COLO668 (cell line): ENCODE data around the gene PPP4R3B.
"Not testable (repeated sequence)": the region's sequence is repeated elsewhere in the genome, so short reads cannot be mapped to it uniquely, and the experiment has no call there.

Source experiments
- DNase-seq: peaks from one replicate; lab custom pipeline; 2025; ENCODE audit not compliant: unreplicated experiment; lab: John Stamatoyannopoulos, UW

Gene PPP4R3B

DNA sequence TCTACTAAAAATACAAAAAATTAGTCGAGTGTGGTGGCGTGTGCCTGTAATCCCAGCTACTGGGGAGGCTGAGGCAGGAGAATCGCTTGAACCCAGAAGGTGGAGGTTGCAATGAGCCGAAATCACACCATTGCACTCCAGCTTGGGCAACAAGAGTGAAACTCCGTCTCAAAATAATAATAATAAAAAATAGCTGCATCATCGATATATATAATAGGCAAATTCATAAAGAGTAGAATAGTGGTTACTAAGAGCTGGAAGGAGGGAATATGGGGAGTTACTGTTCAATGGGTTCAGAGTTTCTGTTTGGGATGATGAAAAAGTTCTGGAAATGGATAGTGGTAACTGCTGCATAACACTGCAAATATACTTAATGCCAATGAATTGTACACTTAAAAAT lies 20.6 kb downstream of the PPP4R3B start:
- not testable (repeated sequence) for DNase-seq

DNA sequence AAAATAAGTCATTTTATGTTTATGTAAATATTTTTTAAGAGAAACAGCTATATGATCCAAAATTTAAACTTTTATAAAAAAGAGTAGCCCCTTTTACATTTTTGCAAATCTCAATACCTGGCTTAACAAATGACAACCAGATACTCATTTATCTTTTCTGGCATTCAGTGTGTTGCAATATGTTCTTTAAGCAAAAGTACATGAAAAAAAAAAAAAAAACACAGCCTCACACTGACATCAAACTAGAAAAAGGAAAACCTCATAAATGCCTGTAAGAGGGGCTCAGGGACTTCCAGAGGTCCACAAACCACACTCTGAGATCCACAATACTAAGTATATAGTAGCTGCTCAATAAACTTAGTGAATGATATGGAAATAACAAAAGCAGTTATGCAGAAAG lies 21.9 kb downstream of the PPP4R3B start:
- no peak for DNase-seq

DNA sequence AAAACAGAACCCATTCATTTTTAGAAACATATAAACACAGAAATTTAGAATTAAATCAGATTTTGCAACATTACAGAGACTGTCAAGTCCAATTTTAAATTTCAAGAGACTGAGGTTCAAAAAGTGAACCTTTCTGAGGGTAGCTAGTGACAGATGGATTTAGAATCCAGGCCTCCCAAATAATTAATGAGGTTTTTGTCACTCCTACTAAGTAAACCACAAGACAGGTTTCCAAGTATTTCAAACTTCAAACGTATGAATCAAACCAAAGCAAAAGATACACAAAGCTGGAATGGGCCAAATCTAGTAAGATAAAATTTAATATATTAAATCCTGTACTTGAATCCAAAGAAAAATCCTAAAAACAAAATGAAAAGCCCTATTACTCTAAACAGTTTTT lies 25.3 kb downstream of the PPP4R3B start:
- DNase-seq = no peak

DNA sequence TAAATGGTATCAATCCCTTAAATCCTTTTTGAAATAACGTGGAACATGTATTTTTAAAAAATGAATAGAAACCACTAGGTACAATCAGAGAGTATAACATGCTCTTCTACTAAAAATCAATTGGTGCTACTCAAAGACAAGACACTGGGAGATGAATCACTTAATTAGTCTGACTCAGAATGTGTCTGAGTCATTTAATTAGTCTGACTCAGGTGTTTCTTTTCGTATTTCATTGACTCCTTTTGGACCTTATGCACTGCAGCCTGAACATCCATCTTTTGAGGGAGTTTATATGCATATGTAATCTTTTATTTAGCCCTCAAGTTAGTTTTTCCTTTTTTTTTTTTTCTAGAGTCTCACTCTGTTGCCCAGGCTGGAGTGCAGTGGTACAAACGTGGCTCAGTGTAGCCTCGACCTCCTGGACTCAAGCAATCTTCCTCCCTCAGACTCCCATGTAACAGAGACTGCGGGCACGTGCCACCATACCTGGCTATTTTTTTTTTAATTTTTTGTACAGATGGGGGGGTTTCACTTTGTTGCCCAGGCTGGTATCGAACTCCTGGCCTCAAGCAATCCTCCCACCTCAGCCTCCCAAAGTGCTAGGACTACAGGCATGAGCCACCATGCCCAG lies 26.5 kb downstream of the PPP4R3B start:
- no peak for DNase-seq

DNA sequence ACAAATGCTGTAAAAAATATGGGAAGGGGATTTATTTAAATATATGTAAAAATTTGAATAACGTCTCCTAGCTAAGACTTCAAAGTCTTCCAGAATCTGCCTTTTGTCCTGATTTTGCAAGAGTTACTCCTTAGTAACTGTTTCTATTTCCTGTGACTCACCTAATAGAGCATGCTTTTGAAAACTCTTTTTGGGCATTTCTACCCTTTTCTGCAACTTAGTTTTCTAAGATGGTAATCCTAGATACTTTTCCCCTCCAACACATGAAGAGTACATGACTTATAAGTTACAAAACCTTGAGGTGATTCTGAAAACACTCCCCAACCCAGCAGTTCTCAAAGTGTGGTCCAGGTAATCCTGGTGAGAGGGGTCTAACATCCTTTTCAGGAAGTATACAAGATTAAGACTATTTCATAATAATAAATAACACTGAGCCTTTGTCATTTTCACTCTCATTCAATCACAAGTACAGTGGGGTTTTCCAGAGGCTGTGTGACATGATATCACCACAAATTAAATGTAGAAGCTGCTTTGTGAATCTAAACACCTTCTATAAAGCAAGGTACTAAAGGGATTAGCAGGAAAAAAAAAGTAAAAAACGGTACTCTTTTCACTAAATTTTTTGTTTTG lies 31.9 kb downstream of the PPP4R3B start:
- DNase-seq = no peak

DNA sequence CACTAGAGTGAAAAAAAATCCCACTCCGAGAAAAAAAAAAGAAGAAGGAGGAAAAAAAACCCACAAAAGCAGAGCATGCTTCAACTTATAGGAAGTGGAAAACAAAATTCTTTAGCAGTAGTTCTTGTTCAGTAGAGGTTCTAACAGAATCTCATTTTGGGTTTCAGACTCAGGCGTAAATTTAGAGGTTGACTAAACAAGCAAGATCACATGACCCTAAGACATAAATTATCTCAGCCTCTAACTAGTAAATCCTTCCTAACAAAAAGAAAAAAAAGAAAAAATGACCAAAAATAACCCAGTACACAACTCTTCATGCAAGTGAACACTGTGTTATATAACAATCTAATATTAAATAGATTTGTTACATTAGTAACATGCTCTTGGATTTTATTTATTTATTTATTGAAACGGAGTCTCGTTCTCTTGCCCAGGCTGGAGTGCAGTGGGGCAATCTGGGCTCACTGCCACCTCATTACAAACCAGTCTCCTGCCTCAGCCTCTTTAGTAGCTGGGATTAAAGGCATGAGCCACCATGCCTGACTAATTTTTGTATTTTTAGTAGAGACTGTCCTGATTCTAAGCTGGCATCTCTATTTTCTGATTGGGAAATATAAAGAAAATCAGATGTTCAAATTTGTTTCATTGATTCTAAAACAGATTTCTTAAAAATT lies 35.4 kb downstream of the PPP4R3B start:
- DNase-seq = no peak

DNA sequence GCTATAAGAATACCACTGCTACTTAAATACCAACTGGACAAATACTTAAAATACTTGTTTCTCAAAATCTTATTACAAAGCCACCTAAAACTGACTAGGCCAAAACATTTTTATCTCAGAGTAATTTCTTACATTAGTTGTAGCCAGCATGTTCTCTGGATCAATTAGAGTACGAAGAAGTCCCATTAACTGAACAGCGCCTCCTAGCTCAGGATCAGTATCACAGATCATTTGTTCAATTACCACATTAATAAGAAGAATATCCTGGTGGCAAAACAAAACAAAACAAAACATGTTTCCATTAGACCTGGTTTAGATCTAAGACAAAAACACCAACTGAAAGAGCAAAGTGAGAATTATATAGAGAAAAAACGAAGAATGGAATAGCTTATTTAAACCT lies 36.0 kb downstream of the PPP4R3B start:
- no peak for DNase-seq

DNA sequence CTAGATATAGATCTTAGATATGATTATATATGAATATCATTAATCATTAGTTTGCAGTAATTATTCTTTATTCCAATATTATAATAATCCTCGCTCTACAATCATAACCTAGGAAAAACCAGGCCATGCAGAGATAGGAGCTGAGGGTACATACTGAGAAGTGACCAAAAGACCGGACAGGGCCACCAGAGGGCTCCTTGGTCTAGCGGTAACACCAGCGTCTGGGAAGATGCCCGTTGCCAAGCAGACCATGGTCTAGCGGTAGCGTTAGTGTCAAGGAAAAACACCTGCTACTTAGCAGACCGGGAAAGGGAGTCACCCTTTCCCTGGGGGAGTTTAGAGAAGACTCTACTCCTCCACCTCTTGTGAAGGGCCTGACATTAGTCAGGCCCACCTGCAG lies 48.4 kb downstream of the PPP4R3B start:
- not testable (repeated sequence) for DNase-seq

DNA sequence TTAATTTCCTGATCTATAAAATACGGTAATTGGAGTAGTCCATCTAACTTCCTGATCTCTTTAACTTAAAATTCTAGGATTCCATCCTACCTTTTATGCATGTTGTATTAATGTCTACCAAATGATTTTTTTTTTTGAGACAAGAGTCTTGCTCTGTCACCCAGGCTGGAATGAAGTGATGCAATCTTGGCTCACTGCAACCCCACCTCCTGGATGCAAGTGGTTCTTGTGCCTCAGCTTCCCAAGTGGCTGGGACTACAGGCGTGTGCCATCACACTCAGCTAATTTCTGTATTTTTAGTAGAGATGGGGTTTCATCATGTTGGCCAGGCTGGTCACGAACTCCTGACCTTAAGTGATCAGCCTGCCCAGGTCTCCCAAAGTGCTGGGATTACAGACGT lies 50.1 kb downstream of the PPP4R3B start:
- no peak for DNase-seq

DNA sequence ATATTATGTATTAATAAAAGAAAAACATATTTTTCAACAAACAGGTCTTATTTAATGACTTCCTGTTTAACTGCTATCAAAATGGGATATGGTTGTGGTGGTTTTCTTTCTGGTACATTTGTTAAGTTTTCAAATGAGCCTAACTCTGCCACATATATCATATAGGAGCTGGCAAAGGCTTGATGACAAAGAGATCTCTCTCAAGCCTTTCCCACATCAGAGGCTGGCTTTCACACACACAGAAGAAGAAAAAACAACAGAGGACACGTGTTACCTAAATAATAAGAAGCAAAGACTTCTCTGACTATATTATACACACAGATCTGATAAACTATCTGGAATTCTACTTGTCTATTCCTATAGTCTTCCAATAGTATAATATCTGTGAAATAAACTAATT lies 51.8 kb downstream of the PPP4R3B start:
- DNase-seq = no peak

DNA sequence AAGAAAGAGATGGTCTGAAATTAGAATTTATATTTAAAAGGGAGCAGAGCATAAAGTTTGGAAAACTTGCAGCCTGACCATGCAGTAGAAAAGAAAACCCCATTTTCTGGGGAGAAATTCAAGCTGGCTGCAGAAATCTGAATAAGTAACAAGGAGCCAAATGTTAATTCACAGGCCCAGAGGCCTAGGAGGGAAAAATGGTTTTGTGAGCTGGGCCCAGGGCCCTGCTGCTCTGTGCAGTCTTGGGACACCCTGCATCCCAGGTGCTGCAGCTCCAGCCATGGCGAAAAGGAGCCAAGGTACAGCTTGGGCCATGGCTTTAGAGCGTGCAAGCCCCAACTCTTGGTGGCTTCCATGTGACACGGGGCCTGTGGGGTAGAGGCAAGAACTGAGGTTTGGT lies 56.6 kb downstream of the PPP4R3B start:
- DNase-seq = no peak

DNA sequence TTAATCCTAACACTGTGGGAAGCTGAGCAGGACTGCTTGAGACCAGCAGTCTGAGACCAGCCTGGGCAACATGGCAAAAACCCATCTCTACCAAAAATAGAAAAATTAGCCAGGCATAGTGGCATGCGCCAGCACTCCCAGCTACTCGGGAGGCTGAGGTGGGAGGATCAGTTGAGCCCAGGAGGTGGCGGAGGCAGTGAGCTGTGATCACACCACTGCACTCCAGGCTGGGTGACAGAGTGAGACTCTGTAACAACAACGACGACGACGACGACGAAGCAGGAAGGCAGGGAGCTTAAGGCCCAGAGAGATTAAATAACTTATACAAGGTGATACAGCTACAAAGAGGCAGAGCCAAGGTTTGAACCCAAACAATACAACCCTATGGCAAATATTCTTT lies 60.6 kb downstream of the PPP4R3B start:
- no peak for DNase-seq

DNA sequence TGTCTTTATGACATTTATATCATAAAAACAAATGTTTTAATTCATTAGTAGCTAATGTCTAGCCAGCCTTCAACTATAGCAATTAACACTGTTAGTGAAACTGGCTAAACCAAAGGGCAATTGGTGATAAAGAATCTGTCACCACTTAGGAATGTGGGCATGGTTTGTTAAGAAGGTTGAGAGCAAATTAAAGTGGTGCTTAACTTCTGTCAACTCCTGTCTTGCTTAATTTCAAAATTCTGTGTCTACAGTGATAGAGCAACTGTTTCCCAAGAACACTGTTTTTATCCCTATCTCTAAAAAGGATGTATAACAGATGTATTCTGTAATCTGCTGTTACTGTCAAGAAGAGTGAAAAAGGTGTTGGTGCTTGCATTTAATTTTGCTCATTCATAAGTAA lies 61.4 kb downstream of the PPP4R3B start:
- DNase-seq = no peak

DNA sequence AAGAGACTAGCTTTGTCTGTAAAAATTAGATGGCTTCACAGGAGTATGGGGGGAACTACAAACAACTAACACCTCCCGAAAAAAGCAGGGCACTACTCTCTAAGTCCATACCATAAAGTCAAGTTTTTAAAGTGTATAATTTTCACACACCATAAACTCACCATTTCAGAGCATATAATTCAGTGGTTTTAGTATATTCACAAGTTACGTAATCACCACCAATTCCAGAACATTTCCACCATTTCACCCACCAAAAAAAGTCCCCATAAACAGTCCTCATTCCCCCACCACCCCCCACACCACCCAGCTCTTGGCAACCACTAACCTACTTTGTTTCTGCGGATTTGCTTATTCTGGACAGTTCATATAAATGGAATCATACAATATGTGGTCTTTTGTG lies 64.1 kb downstream of the PPP4R3B start:
- no peak for DNase-seq

DNA sequence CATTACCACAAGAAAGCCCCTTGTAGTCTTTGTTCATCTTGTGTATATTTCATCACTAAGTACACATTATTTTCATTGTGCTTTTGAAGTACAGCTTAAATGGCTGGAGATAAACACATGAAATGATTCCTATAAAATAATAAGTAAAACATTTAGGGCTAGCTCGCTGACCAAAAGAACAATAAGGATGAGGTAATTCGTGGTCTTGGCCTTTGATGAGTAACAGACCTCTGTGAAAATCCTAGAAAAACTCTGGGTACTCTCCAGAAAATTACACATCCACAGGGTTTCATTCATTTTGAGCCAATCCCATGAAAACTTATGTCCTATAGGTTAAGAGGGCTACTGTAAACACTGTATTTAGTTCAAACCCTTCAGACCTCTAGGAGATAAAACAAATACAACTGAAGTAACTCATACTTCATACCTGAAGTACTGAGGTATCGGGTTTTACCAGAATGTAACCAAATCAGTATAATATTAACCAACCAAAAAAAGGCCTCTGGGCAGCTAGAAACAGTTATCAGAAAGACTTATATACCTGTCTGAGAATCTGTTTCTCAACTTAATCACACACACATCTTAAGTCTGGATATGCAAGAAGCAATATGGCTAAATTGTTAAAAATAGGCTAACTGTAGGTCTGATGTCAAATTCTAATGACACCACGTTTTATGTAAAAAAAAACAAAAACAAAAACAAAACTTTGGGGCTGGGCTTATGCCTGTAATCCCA lies 66.9 kb downstream of the PPP4R3B start:
- DNase-seq = no peak

DNA sequence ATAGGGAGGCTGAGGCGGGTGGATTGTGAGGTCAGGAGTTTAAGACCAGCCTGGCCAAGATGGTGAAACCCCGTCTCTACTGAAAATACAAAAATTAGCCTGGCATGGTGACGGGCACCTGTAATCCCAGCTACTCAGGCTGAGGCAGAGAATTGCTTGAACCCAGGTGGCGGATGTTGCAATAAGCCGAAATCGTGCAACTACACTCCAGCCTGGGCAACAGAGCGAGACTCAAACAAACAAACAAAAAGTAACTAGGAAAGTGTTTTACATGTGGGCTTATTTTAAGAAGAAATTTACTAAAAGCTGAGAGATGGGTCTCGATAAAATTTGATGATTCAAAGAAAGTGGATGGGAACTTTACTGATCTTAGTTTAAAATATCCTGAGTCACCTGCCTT lies 69.7 kb downstream of the PPP4R3B start:
- DNase-seq = not testable (repeated sequence)

DNA sequence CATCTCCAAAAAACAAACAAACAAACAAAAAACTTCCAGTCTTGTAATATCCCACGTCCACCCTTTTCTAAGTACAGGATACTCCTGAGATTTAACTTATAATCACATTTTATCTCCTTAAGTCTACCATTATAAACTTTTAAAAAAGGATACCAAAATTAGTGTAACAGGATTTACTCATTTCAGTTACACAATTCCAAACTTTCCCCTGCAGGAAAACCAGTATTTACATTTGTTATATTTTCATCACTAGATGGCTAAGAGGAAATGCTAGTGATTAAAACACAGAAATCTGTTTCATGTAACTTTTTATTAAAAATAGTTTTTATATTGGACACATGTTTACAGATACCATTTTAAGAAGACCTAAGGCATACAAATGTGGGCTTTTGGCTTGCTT lies 70.4 kb downstream of the PPP4R3B start:
- no peak for DNase-seq

DNA sequence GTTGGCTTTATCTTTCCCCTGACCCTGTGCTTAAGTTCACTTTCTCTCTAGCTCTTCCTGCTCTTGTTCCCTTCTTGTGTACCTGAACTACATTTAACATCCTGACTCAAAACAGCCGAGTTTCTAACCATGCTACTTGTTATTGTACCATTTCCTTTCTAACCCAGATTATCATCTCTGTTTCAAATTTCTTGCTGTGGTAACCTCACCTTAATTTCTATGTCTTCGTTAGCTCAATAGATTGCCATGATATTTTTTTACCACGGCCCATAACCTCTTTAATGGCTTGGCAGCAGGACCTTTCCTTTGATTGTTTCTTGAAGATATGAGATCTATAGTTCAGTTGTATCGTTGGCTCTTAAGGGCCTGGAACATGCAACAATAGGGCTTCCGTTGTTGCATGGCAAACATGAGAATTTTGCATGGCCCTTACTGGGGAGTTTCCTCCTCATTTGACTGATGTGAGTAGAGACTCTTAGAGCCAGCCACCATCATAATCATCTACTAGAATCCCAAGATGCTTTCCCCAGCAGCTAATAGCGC lies 86.8 kb downstream of the PPP4R3B start:
- no peak for DNase-seq

DNA sequence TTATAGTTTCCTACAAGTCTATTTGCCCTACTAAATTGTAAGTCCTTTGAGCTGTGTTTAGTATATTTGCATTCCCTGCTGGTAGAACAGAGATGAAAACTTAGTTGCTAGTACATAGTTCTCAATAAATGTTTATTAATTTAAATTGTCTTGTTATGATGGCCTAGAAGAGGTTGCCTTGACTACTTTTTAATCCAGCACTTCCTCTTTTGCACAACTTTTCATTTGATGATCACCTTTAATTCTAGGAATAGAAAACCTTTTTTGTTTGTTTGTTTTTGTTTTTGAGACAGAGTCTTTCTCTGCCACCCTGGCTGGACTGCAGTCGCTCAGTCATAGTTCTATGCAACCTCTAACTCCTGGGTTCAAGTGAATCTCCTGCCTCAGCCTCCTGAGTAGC lies 91.2 kb downstream of the PPP4R3B start:
- no peak for DNase-seq

DNA sequence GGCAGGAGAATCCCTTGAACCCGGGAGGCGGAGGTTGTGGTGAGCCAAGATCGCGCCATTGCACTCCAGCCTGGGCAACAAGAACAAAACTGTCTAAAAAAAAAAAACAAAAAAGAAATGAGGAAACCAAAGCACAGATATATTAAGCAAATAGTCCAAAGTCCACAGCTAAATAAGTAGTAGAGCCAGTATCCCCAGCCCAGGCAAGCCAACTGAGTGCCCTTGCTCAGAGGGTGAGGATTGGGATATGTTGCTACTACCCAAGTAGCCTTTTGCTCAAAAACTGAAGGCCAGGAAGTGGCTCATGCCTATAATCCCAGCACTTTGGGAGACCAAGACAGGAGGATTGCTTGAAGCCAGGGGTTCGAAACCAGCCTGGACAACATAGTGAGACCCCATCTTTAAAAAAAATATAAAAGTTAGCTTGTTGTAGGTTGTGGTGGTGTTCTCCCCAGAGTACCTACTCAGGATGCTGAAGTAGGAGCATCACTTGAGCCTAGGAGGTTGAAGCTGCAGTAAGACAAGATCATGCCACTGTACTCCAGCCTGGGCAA lies 92.5 kb downstream of the PPP4R3B start:
- DNase-seq = no peak
